Measurements from ENCODE around the gene ADIPOQ.
"Not testable (repeated sequence)": the region's sequence is repeated elsewhere in the genome, so short reads cannot be mapped to it uniquely, and the experiment has no call there.

Gene ADIPOQ

GRCh38 chr3:186826976-186827857, 15.3 kb upstream of the ADIPOQ start:
- DNase-seq, result peak; percentile 90

GRCh38 chr3:186828340-186828739, 14.2 kb upstream of the ADIPOQ start:
- no peak for DNase-seq

GRCh38 chr3:186831798-186832197, 10.7 kb upstream of the ADIPOQ start:
- DNase-seq, result no peak

- no peak for DNase-seq
Observed at GRCh38 chr3:186832276-186832675, 10.2 kb upstream of the ADIPOQ start.

GRCh38 chr3:186839874-186840641, 2.5 kb upstream of the ADIPOQ start:
- peak; percentile 8 for DNase-seq

GRCh38 chr3:186841620-186842019, 890 bp upstream of the ADIPOQ start:
- no peak for DNase-seq

GRCh38 chr3:186843039-186843432, 526 bp downstream of the ADIPOQ start:
- DNase-seq, result no peak

GRCh38 chr3:186844908-186845307, 2.4 kb downstream of the ADIPOQ start:
- DNase-seq, result no peak

- no peak for DNase-seq
Observed at GRCh38 chr3:186845756-186846155, 3.2 kb downstream of the ADIPOQ start.

GRCh38 chr3:186847437-186847836, 4.9 kb downstream of the ADIPOQ start:
- no peak for DNase-seq

- no peak for DNase-seq
Observed at GRCh38 chr3:186849374-186849975, 7.0 kb downstream of the ADIPOQ start.

GRCh38 chr3:186851835-186852234, 9.3 kb downstream of the ADIPOQ start:
- DNase-seq, result not testable (repeated sequence)

GRCh38 chr3:186852994-186853393, 10.5 kb downstream of the ADIPOQ start:
- DNase-seq, result no peak

- DNase-seq, result no peak
Observed at GRCh38 chr3:186854146-186854545, 11.6 kb downstream of the ADIPOQ start.

- no peak for DNase-seq
Observed at GRCh38 chr3:186854954-186855353, 12.4 kb downstream of the ADIPOQ start.

GRCh38 chr3:186857743-186858142, 15.2 kb downstream of the ADIPOQ start:
- DNase-seq, result no peak

GRCh38 chr3:186865215-186865853, 22.8 kb downstream of the ADIPOQ start:
- DNase-seq, result not testable (repeated sequence)

GRCh38 chr3:186866095-186866494, 23.6 kb downstream of the ADIPOQ start:
- DNase-seq, result not testable (repeated sequence)

GRCh38 chr3:186869253-186870100, 27.0 kb downstream of the ADIPOQ start:
- DNase-seq, result no peak

- DNase-seq, result no peak
Observed at GRCh38 chr3:186870421-186871201, 28.1 kb downstream of the ADIPOQ start.

GRCh38 chr3:186871403-186871924, 29.0 kb downstream of the ADIPOQ start:
- no peak for DNase-seq

All from midbrain (tissue), 1 donor.